Parathyroid adenoma (tissue), 2 donors: ENCODE results near the gene IQCB1.
"Not testable (repeated sequence)": the region's sequence is repeated elsewhere in the genome, so short reads cannot be mapped to it uniquely, and the experiment has no call there.

Experiments
- H2AFZ ChIP-seq: fragments of 300-600 bp; sonication (generic); one replicate; pipeline ENCODE4 v1.7.0; 2017; ENCODE audit warnings: antibody characterized with exemption, mild to moderate bottlenecking
- H3K27ac ChIP-seq: fragments of 300-600 bp; sonication (generic); one replicate; pipeline ENCODE4 v1.7.0; 2017
- H3K27me3 ChIP-seq: fragments of 300-600 bp; sonication (generic); one replicate; pipeline ENCODE4 v1.7.0; 2017; ENCODE audit warnings: low read length; ENCODE audit not compliant: control insufficient read depth, insufficient read depth
- H3K36me3 ChIP-seq: fragments of 300-600 bp; sonication (generic); one replicate; pipeline ENCODE4 v1.7.0; 2017; ENCODE audit warnings: low read length; ENCODE audit not compliant: control insufficient read depth, insufficient read depth
- H3K4me1 ChIP-seq: fragments of 300-600 bp; sonication (generic); one replicate; pipeline ENCODE4 v1.7.0; 2017; ENCODE audit warnings: control low read depth
- H3K4me2 ChIP-seq: fragments of 300-600 bp; sonication (generic); one replicate; pipeline ENCODE4 v1.7.0; 2017; ENCODE audit warnings: low read length
- H3K4me3 ChIP-seq: fragments of 300-600 bp; sonication (generic); one replicate; pipeline ENCODE4 v1.7.0; 2017; ENCODE audit warnings: low read depth, low read length
- H3K79me2 ChIP-seq: fragments of 300-600 bp; sonication (generic); one replicate; pipeline ENCODE4 v1.7.0; 2017; ENCODE audit warnings: control low read depth
- H3K9ac ChIP-seq: fragments of 300-600 bp; sonication (generic); one replicate; pipeline ENCODE4 v1.7.0; 2017; ENCODE audit warnings: mild to moderate bottlenecking
- H3K9me3 ChIP-seq: fragments of 300-600 bp; sonication (generic); one replicate; pipeline ENCODE4 v1.7.0; 2017; ENCODE audit warnings: low read length; ENCODE audit not compliant: control insufficient read depth
- TF ChIP-seq, protein P1 (sequence below): fragments of 300-600 bp; sonication (generic); IDR thresholded peaks from one replicate; pipeline ENCODE4 v1.7.0; 2017; ENCODE audit warnings: antibody characterized with exemption, mild to moderate bottlenecking
- donor health status: primary hyperparathyroidism.

The IQCB1 gene

GRCh38 chr3:121781611-121782010 lies 53.2 kb downstream of the IQCB1 start:
- Histone ChIP-seq H3K79me2 (no peaks in the 10 kb centered on the region), H3K27ac (no peak overlapping the region), H3K27me3 (no peaks in the 10 kb centered on the region), H2AFZ (no peak overlapping the region), H3K9me3 (no peaks in the 10 kb centered on the region), H3K9ac (no peak overlapping the region), H3K4me1 (no peaks in the 10 kb centered on the region), H3K36me3 (no peaks in the 10 kb centered on the region), H3K4me2 (no peak overlapping the region), H3K4me3 (no peak overlapping the region)
- TF ChIP-seq, protein P1, sequence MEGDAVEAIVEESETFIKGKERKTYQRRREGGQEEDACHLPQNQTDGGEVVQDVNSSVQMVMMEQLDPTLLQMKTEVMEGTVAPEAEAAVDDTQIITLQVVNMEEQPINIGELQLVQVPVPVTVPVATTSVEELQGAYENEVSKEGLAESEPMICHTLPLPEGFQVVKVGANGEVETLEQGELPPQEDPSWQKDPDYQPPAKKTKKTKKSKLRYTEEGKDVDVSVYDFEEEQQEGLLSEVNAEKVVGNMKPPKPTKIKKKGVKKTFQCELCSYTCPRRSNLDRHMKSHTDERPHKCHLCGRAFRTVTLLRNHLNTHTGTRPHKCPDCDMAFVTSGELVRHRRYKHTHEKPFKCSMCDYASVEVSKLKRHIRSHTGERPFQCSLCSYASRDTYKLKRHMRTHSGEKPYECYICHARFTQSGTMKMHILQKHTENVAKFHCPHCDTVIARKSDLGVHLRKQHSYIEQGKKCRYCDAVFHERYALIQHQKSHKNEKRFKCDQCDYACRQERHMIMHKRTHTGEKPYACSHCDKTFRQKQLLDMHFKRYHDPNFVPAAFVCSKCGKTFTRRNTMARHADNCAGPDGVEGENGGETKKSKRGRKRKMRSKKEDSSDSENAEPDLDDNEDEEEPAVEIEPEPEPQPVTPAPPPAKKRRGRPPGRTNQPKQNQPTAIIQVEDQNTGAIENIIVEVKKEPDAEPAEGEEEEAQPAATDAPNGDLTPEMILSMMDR, result no peak

DNA sequence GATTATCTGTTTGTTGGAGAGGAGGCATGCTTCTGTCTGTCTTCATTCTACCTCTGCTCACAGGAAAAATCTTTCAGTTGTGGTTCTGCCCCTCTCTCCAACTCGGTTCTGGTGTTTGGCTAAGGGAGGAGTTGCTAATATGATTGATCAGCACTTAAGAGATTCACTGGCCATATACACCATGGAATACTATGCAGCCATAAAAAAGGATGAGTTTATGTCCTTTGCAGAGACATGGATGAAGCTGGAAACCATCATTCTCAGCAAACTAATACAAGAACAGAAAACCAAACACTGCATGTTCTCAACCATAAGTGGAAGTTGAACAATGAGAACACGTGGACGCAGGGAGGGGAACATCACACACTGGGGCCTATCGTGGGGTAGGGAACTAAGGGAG lies 59.8 kb downstream of the IQCB1 start:
- not testable (repeated sequence) for H3K36me3 ChIP-seq, H3K9ac ChIP-seq, H3K9me3 ChIP-seq, H3K27ac ChIP-seq, H3K4me1 ChIP-seq, H3K4me3 ChIP-seq, H3K4me2 ChIP-seq, H2AFZ ChIP-seq, H3K79me2 ChIP-seq, H3K27me3 ChIP-seq

DNA sequence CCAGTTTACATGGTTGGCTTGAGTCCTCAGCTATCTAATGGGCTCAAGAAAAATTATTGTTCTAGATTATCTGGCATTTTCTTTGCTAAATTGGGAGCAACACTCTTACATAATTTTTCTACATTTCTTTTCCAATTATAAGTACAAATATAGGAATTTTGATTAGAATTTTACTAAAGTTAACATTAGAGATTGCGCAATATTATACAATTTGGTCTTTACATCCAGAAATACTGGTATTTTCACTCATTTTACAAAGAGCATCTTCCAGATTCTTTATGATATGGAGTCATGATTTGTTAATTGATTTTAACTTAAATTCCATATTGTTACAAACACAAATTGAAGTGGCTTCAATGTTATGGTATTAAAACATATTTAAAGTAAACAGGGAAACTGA lies 65.6 kb downstream of the IQCB1 start:
- H3K4me3 ChIP-seq, result no peak overlapping the region
- no peak overlapping the region for H3K4me2 ChIP-seq
- no peak overlapping the region for H3K9ac ChIP-seq
- no peaks in the 10 kb centered on the region for H3K9me3 ChIP-seq
- H3K36me3 ChIP-seq, result no peaks in the 10 kb centered on the region
- TF ChIP-seq, protein P1, result no peak
- H2AFZ ChIP-seq, result no peak overlapping the region
- no peaks in the 10 kb centered on the region for H3K79me2 ChIP-seq
- H3K27ac ChIP-seq, result no peak overlapping the region
- H3K27me3 ChIP-seq, result no peaks in the 10 kb centered on the region
- H3K4me1 ChIP-seq, result no peaks in the 10 kb centered on the region

- Histone ChIP-seq H3K36me3 (no peaks in the 10 kb centered on the region), H3K27ac (no peak overlapping the region), H3K9ac (no peak overlapping the region), H3K4me3 (no peak overlapping the region), H2AFZ (no peak overlapping the region), H3K9me3 (no peaks in the 10 kb centered on the region), H3K4me2 (no peak overlapping the region), H3K79me2 (no peaks in the 10 kb centered on the region), H3K4me1 (no peaks in the 10 kb centered on the region), H3K27me3 (no peaks in the 10 kb centered on the region)
- TF ChIP-seq, protein P1, result no peak
These were observed 66.4 kb downstream of the IQCB1 start for GRCh38 chr3:121768452-121768851.

GRCh38 chr3:121759541-121760202 lies 75.2 kb downstream of the IQCB1 start:
- no peak overlapping the region for H3K4me3 ChIP-seq
- no peaks in the 10 kb centered on the region for H3K36me3 ChIP-seq
- H3K27me3 ChIP-seq, result no peaks in the 10 kb centered on the region
- H3K9ac ChIP-seq, result no peak overlapping the region
- no peaks in the 10 kb centered on the region for H3K79me2 ChIP-seq
- H3K9me3 ChIP-seq, result no peaks in the 10 kb centered on the region
- H3K4me2 ChIP-seq, result no peak overlapping the region
- no peak overlapping the region for H2AFZ ChIP-seq
- no peaks in the 10 kb centered on the region for H3K4me1 ChIP-seq
- TF ChIP-seq, protein P1, result no peak
- H3K27ac ChIP-seq, result no peak overlapping the region
